Epithelial cell of esophagus (primary cell): ENCODE measurements around the gene IL17RE.
"Not testable (repeated sequence)": the region's sequence is repeated elsewhere in the genome, so short reads cannot be mapped to it uniquely, and the experiment has no call there.

ENCODE experiments used
- DNase-seq: peaks from one replicate; pipeline ENCODE4 v3.0.0; 2010; ENCODE audit warnings: low read depth
- H3K4me3 ChIP-seq: 2 replicates; pipeline ENCODE4 v1.5.1; 2011; ENCODE audit warnings: mild to moderate bottlenecking, low read length, control low read depth
- TF ChIP-seq, protein P1 (sequence below): IDR thresholded peaks from 2 replicates; pipeline ENCODE4 v1.5.1; 2011; ENCODE audit warnings: low read depth, mild to moderate bottlenecking, low read length, control low read depth, inconsistent platforms; ENCODE audit not compliant: insufficient read depth; ENCODE audit errors: missing control alignments

The IL17RE gene

DNA sequence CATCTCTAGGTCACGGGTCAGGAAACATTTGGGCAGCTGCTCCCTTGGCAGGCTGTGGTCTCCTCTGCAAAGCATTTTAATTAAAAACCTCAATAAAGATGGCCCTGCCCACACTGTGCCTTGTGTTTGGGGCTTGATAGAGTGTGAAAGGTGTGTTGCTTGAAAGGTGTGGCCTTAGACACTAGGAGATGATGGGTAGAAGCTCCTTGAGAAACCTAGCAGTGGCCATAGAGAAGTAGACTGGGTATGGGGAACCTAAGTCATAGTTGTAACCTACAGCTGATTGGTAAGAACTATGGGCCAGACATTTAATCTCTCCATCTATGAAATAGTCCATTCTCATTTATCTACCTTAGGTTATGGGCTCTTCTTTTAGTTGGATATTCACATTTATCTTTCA is 8.9 kb upstream of the IL17RE start:
- TF ChIP-seq, protein P1, sequence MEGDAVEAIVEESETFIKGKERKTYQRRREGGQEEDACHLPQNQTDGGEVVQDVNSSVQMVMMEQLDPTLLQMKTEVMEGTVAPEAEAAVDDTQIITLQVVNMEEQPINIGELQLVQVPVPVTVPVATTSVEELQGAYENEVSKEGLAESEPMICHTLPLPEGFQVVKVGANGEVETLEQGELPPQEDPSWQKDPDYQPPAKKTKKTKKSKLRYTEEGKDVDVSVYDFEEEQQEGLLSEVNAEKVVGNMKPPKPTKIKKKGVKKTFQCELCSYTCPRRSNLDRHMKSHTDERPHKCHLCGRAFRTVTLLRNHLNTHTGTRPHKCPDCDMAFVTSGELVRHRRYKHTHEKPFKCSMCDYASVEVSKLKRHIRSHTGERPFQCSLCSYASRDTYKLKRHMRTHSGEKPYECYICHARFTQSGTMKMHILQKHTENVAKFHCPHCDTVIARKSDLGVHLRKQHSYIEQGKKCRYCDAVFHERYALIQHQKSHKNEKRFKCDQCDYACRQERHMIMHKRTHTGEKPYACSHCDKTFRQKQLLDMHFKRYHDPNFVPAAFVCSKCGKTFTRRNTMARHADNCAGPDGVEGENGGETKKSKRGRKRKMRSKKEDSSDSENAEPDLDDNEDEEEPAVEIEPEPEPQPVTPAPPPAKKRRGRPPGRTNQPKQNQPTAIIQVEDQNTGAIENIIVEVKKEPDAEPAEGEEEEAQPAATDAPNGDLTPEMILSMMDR = no peak
- DNase-seq = no peak
- H3K4me3 ChIP-seq = no peak overlapping the region

DNA sequence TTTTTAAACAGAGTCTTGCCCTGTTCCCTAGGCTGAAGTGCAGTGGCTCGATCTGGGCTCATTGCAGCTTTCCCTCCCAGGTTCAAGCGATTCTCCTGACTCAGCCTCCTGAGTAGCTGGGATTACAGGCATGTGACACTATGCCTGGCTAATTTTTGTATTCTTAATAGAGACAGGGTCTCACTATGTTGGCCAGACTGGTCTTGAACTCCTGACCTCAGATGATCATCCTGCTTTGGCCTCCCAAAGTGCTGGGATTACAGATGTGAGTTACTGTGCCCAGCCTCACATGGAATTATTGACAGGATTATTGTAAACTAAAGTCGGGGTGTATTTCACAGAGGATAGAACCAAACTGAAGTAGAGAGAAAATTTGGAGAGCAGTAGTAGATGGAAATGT is 6.9 kb upstream of the IL17RE start:
- not testable (repeated sequence) for DNase-seq, H3K4me3 ChIP-seq

DNA sequence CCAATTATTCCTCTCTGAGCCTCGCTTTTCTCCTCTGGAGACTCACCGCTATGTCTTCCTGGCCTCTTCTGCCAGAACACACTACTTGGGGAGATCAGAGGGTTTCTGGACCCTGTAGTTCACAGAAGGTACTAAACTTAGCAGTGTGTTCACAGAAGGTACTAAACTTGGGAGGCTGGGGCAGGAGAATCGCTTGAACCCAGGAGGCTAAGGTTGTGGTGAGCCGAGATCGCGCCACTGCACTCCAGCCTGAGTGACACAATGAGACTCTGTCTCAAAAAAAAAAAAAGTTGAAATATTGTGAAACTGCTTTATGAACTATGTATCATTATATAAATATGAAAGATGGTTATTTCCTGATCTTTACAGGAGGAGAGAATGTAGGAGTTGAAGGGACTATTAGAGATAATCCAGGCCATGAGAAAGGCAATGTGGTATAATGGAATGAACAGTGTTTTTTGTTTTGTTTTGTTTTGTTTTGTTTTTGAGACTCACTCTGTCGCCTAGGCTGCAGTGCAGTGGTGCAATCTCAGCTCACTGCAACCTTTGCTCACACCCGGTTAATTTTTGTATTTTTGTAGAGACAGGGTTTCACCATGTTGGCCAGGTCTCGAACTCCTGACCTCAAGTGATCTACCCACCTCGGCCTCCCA is 5.8 kb upstream of the IL17RE start:
- not testable (repeated sequence) for H3K4me3 ChIP-seq
- DNase-seq = peak; percentile 61

DNA sequence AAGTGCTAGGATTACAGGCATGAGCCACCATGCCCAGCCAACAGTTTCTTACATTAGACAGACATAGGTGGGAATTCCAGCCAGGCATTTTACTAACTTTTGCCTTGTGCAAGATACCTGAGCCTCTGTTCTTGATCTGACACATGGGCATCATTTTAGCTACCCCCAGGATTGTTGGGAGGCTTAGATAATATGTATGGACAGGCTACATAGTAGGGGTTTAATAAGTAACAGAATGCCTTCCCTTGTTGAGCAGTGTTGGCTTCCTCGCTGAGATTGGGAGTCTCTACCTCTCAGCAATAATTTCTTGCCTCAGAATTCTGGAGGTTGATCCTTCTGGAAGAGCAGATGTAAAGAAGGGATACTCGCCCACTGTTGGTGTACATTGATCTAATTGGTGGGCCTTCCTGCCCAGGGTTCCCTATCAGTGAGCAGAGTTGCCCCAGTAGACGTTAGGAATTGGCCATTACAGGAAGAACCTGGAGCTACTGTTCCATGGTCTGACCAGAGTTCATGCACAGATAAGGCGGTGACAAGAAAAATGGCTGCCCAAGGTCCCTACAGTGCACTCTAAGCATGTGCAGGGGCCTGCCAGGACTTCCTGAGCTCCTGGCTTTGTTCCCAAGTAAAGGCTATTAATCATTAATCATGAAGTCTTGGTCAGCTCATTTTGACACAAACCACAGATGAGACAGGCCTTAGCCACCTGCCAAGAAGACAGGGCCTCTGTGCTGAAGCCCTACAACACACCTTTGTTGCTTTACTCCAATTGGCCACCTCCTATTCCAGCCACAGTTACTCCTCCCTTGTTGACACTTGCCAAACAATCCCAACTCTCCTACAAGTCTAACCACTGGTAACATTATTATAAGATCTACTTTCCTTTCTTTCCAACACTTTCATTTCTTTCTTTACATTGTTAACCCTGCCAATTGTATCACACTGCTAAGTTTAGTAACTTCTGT is 5.0 kb upstream of the IL17RE start:
- TF ChIP-seq, protein P1 = no peak
- peak; percentile 89 for DNase-seq

DNA sequence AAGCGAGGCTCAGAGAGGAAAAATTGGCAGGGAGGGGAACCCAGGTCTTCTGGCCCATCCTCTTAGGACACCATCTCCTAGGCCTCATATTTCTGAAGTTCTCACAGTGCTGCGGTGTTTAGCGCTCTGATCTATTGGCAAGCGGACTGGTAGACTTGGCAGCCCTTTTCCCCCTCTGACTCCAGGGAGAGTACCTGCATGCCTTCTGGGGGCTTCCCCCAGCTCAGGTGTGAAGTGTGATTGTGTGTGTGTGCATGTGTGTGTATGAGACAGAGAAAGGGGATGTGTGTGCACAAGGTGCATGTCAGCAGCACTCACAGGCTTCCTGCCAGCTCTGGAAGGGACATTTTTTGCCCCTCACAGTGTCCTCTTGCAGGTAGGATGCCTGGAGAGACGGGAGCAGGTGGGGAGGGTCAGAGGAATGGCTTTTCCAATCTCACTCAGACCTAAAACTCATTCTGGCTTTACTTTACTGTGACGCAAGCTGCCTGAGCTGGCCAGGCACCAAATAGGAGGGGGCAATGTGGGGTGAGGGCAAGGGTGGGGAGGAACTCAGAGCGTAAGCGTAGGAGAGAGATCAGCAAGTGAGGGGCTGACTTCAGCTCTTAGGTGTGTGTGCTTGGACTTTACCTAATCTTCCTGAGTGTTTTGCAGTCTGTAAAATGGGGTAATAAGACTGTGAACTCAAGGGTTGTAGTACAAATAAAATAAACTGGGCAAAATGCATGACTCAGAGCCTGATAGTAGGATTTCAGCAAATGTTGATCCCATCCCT is 4.0 kb upstream of the IL17RE start:
- DNase-seq = no peak
- H3K4me3 ChIP-seq = no peak overlapping the region
- TF ChIP-seq, protein P1 = no peak

More for the DNA sequence above, 5.0 kb upstream of the IL17RE start:
- no peak overlapping the region for H3K4me3 ChIP-seq

DNA sequence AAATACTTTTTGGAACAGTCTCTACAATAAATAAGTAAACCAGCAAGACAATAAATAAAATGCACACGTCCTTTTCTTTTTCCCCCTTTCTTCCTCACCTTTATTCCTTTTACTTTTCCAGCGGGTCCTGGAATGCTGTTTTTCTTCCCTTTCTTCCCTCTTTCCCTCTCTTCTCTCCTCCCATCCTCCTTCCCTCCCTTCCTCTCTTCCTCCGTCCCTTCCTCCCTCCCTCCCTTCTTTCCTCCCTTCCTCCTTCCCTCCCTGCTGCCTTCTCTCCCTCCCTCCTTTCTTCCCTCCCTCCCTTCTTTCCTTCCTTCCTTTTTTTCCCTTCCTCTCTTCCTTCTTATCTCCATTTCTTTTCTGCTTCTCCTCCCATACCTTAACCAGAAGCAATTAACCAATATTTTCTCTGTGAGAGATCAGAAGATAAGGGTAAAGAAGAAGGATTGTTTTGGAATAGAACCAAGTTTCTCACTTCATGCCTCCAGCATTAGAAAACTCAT is 3.3 kb upstream of the IL17RE start:
- DNase-seq = no peak
- H3K4me3 ChIP-seq = no peak overlapping the region
- TF ChIP-seq, protein P1 = no peak

DNA sequence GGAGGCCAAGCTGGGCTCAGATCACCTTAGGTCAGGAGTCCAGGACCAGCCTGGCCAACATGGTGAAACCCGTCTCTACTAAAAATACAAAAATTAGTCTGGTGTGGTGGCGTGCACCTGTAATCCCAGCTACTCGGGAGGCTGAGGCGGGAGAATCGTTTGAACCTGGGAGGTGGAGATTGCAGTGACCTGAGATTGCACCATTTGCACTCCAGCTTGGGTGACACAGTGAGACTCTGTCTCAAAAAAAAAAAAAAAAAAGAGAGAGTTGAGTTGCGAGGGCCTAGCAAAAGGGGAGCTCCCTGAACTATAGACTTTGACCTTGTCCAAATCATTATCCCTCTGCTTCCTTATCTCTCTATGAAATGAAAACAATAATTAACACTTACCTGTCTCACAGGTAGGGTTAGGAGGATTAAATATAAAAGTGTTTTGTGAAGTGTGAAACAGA is 1.7 kb upstream of the IL17RE start:
- not testable (repeated sequence) for DNase-seq, H3K4me3 ChIP-seq

DNA sequence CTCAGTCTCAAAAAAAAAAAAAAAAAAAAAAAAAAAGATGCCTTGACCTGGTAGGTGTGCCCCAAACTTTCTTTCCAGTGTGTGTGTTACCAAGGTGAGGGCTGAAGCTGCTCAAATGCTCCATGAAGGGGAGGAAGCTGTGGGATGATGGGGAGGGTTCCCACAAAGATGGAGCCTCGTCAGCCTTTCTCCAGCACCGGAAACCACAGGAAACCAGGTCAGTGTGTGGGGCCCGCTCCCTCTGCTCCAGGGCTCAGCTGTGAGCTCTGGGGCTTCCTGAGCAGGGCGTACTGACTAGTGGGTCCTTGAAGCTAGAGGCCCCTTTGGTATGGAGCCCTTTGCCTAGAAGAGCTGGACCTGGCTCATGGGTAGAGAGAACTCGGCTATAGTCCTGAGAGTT is 681 bp upstream of the IL17RE start:
- no peak for DNase-seq
- TF ChIP-seq, protein P1 = no peak
- no peak overlapping the region for H3K4me3 ChIP-seq
